H1 (cell line): ENCODE measurements around the gene ANO9. TPM values are rescaled to one million over a fixed set of nuclear protein-coding genes. Genes with fewer than 3 reads are reported as not detected.

Source experiments
- CTCF ChIA-PET: fragments of 300-600 bp; sonication (Branson Sonifier 250); formaldehyde crosslinking; loops from one replicate; lab custom pipeline; 2021; ENCODE audit not compliant: partially characterized antibody; lab: Charles Lee
- POLR2A ChIA-PET: fragments of 300-600 bp; sonication (Branson Sonifier 250); formaldehyde crosslinking; loops from one replicate; lab custom pipeline; 2021; ENCODE audit warnings: inconsistent platforms; ENCODE audit not compliant: partially characterized antibody; lab: Charles Lee
- DNase-seq, 2 experiments: peaks; one replicate each; pipeline versions ENCODE4 v3.0.0 to v3.0.0-alpha.2; 2010 to 2022; ENCODE audit warnings: low spot score in 2 of 2, low read depth in 1 of 2, mixed read lengths in 1 of 2
- FAIRE-seq: peaks from 2 replicates; lab custom pipeline; 2011; peaks lifted over from hg19 to GRCh38; lab: Jason Lieb, UNC
- H2AFZ ChIP-seq: 2 replicates; pipeline ENCODE4 v1.8.1; 2012; ENCODE audit warnings: low read length, inconsistent platforms
- H2AK5ac ChIP-seq: 2 replicates; pipeline ENCODE4 v1.6.1; 2013; ENCODE audit warnings: low read depth, low read length
- H2BK120ac ChIP-seq: replicated peaks from 2 replicates; pipeline ENCODE3; 2013; ENCODE audit warnings: low read depth, low read length, inconsistent platforms
- H2BK12ac ChIP-seq: 2 replicates; pipeline ENCODE4 v1.6.1; 2013; ENCODE audit warnings: low read depth, low read length
- H2BK15ac ChIP-seq: 2 replicates; pipeline ENCODE4 v1.6.1; 2013; ENCODE audit warnings: low read length
- H2BK20ac ChIP-seq: 2 replicates; pipeline ENCODE4 v1.6.1; 2013; ENCODE audit warnings: low read length
- H2BK5ac ChIP-seq: 2 replicates; pipeline ENCODE4 v1.6.1; 2013; ENCODE audit warnings: low read depth, low read length
- H3K14ac ChIP-seq: 2 replicates; pipeline ENCODE4 v1.6.1; 2013; ENCODE audit warnings: inconsistent platforms; ENCODE audit not compliant: insufficient read length
- H3K18ac ChIP-seq: 2 replicates; pipeline ENCODE4 v1.6.1; 2013; ENCODE audit warnings: low read length; ENCODE audit errors: extremely low read depth
- H3K23ac ChIP-seq: 2 replicates; pipeline ENCODE4 v1.6.1; 2013; ENCODE audit warnings: inconsistent platforms; ENCODE audit not compliant: insufficient read length
- H3K23me2 ChIP-seq: 2 replicates; pipeline ENCODE4 v1.6.1; 2013; ENCODE audit warnings: low read depth, low read length
- H3K27ac ChIP-seq: 2 replicates; pipeline ENCODE4 v1.6.1; 2011; ENCODE audit warnings: low read depth, low read length, inconsistent platforms
- H3K27me3 ChIP-seq, 4 experiments: replicated peaks in 1 of 4; 1 replicate in 1 of 4; 2 replicates in 3 of 4; pipeline versions ENCODE4 v1.6.1 to v1.8.1; 2011 to 2013; ENCODE audit warnings: low read length in 3 of 4, mild to moderate bottlenecking in 3 of 4, inconsistent platforms in 2 of 4, mixed read lengths in 2 of 4, moderate library complexity in 1 of 4; ENCODE audit not compliant: control insufficient read depth in 3 of 4, insufficient read depth in 3 of 4; ENCODE audit errors: extremely low read depth in 1 of 4
- H3K36me3 ChIP-seq, 4 experiments: 2 replicates each; pipeline versions ENCODE4 v1.6.1 to v1.8.1; 2011 to 2013; ENCODE audit warnings: mild to moderate bottlenecking in 4 of 4, low read length in 3 of 4, moderate library complexity in 2 of 4, control low read depth in 1 of 4, inconsistent platforms in 1 of 4; ENCODE audit not compliant: insufficient read depth in 4 of 4, control insufficient read depth in 2 of 4
- H3K4ac ChIP-seq: replicated peaks from 2 replicates; pipeline ENCODE3; 2013; ENCODE audit warnings: low read length, low read depth, mixed read lengths, inconsistent platforms; ENCODE audit not compliant: insufficient read length
- H3K4me1 ChIP-seq, 4 experiments: replicated peaks in 1 of 4; 1 replicate in 1 of 4; 2 replicates in 3 of 4; pipeline versions ENCODE4 v1.6.1 to v1.8.1; 2011 to 2013; ENCODE audit warnings: low read length in 3 of 4, inconsistent platforms in 2 of 4, mixed read lengths in 1 of 4; ENCODE audit not compliant: insufficient read depth in 4 of 4, control insufficient read depth in 3 of 4
- H3K4me2 ChIP-seq, 2 experiments: 2 replicates each; pipeline versions ENCODE4 v1.6.1 to v1.8.1; 2011 to 2013; ENCODE audit warnings: low read depth in 2 of 2, low read length in 2 of 2, control low read depth in 1 of 2, inconsistent platforms in 1 of 2, mild to moderate bottlenecking in 1 of 2; ENCODE audit not compliant: insufficient read depth in 1 of 2
- H3K4me3 ChIP-seq, 4 experiments: fragments of 200-600, 300-600 bp in 1 of 4; sonication (generic), shearing (Covaris generic), sonication (Bioruptor Twin) in 1 of 4; 2 replicates each; pipeline versions ENCODE4 v1.5.1 to v1.8.1; 2011 to 2016; ENCODE audit warnings: low read length in 4 of 4, low read depth in 3 of 4, control low read depth in 2 of 4, inconsistent platforms in 2 of 4, mild to moderate bottlenecking in 2 of 4, mixed read lengths in 1 of 4, moderate library complexity in 1 of 4; ENCODE audit not compliant: insufficient read depth in 2 of 4; ENCODE audit errors: extremely low read depth in 1 of 4
- H3K56ac ChIP-seq: replicated peaks from 2 replicates; pipeline ENCODE3; 2013; ENCODE audit warnings: low read depth, mild to moderate bottlenecking, mixed read lengths, low read length, inconsistent platforms; ENCODE audit not compliant: insufficient read length
- H3K79me1 ChIP-seq: 2 replicates; pipeline ENCODE4 v1.6.1; 2013; ENCODE audit warnings: low read depth, low read length, control low read depth
- H3K79me2 ChIP-seq, 2 experiments: 2 replicates each; pipeline versions ENCODE4 v1.6.1 to v1.8.1; 2012 to 2013; ENCODE audit warnings: low read length in 2 of 2, mild to moderate bottlenecking in 2 of 2, inconsistent platforms in 1 of 2; ENCODE audit not compliant: insufficient read depth in 2 of 2, control insufficient read depth in 1 of 2
- H3K9ac ChIP-seq, 4 experiments: replicated peaks in 1 of 4; 1 replicate in 1 of 4; 2 replicates in 3 of 4; pipeline versions ENCODE4 v1.6.1 to v1.8.1; 2011 to 2013; ENCODE audit warnings: low read depth in 3 of 4, low read length in 3 of 4, control low read depth in 2 of 4, mild to moderate bottlenecking in 2 of 4, moderate library complexity in 2 of 4, inconsistent platforms in 1 of 4; ENCODE audit errors: extremely low read depth in 1 of 4
- H3K9me3 ChIP-seq, 2 experiments: 2 replicates each; pipeline versions ENCODE4 v1.6.1 to v1.8.1; 2012 to 2013; ENCODE audit warnings: mild to moderate bottlenecking in 2 of 2, moderate library complexity in 2 of 2, control low read depth in 1 of 2, inconsistent platforms in 1 of 2, low read depth in 1 of 2, low read length in 1 of 2, mixed read lengths in 1 of 2; ENCODE audit not compliant: insufficient read depth in 2 of 2
- H4K20me1 ChIP-seq, 2 experiments: replicated peaks in 1 of 2; 2 replicates each; pipeline versions ENCODE3 to v1.8.1; 2011 to 2013; ENCODE audit warnings: inconsistent platforms in 2 of 2, low read length in 2 of 2, mild to moderate bottlenecking in 1 of 2; ENCODE audit not compliant: insufficient read depth in 2 of 2, control insufficient read depth in 1 of 2
- H4K5ac ChIP-seq: 2 replicates; pipeline ENCODE4 v1.6.1; 2013; ENCODE audit warnings: low read length, low read depth, mixed read lengths, inconsistent platforms; ENCODE audit not compliant: insufficient read length
- H4K8ac ChIP-seq: 2 replicates; pipeline ENCODE4 v1.8.0; 2013; ENCODE audit warnings: mild to moderate bottlenecking, moderate library complexity, low read length, inconsistent platforms; ENCODE audit not compliant: insufficient read depth; ENCODE audit errors: extremely low read depth
- H4K91ac ChIP-seq: replicated peaks from 2 replicates; pipeline ENCODE3; 2013; ENCODE audit warnings: low read length, mixed read lengths, inconsistent platforms; ENCODE audit not compliant: insufficient read length
- HDAC2 ChIP-seq, 2 experiments: fragments of 300-600 bp in 1 of 2; sonication (generic) in 1 of 2; IDR thresholded peaks; 2 replicates each; pipeline ENCODE4 v1.6.1; 2011 to 2012; ENCODE audit warnings: low read depth in 2 of 2, low read length in 2 of 2, mild to moderate bottlenecking in 2 of 2, moderate library complexity in 2 of 2, borderline replicate concordance in 1 of 2, inconsistent platforms in 1 of 2
- MAX ChIP-seq: IDR thresholded peaks from 2 replicates; pipeline ENCODE4 v1.6.1; 2012; ENCODE audit warnings: inconsistent platforms
- RAD21 ChIP-seq, 2 experiments: IDR thresholded peaks in 1 of 2; conservative IDR thresholded peaks in 1 of 2; 2 replicates each; pipeline ENCODE4 v1.6.1; 2011; ENCODE audit warnings: low read depth in 2 of 2, low read length in 2 of 2, improper control_type of control experiment in 1 of 2, inconsistent platforms in 1 of 2, mild to moderate bottlenecking in 1 of 2, moderate library complexity in 1 of 2
- TCF12 ChIP-seq: IDR thresholded peaks from 2 replicates; pipeline ENCODE4 v1.6.1; 2011; ENCODE audit warnings: low read depth, mild to moderate bottlenecking, low read length
- WGBS, 2 experiments: shearing (Covaris generic) in 1 of 2; methylation state at CpG; one replicate each; pipeline versions ENCODE4 v1.1.6 to v1.1.7; 2013 to 2015; ENCODE audit warnings: low lambda C conversion rate in 2 of 2, mixed read lengths in 2 of 2, inconsistent platforms in 1 of 2, low coverage in 1 of 2, missing lambda C conversion rate in 1 of 2; ENCODE audit not compliant: insufficient replicate concordance in 2 of 2, insufficient coverage in 1 of 2, insufficient read length in 1 of 2; ENCODE audit errors: extremely low coverage in 1 of 2, missing lambda C conversion rate in 1 of 2; 5-methylcytosine and 5-hydroxymethylcytosine counted together
- polyA plus RNA-seq, 7 experiments: library from polyadenylated mRNA; depleted of rRNA in 3 of 7; stranded (reverse) in 5 of 7; unstranded in 2 of 7; fragments of >200 nt in 5 of 7; fragments of 200-250 nt in 2 of 7; gene quantifications; 1 replicate in 5 of 7; 2 replicates in 1 of 7; 4 replicates in 1 of 7; pipeline versions ENCODE4 v1.2.1 to v1.2.3, GENCODE V29; 2011 to 2013; ENCODE audit warnings: missing spikeins in 2 of 7, mixed read lengths in 2 of 7
- total RNA-seq: library from RNA; stranded (reverse); fragmentation: NEBNext Ultra II Directional; extraction: Animal tissue kit (Norgen Biotek cat#: 25700); gene quantifications from 2 replicates; pipeline ENCODE4 v1.2.1, GENCODE V29; 2021

ANO9 gene
- total and polyA plus RNA-seq, 2 of the 8 experiments (the other 6 are each of a cell fraction or from before 2014, with no cell fraction given), result 20.0 to 20.7 TPM

GRCh38 chr11:372809-373715 lies 68.7 kb downstream of the ANO9 start:
- 92% methylated on average over 27 of the region's 41 CpGs; no CpG with 5 or more reads in 1 of the 2 experiments for WGBS, 2 experiments
- peaks cover 11 to 42% (median 16%) of the 10 kb centered on the region in 4 experiments; a peak in 7 of 8 replicates for H3K36me3 ChIP-seq
- no peak overlapping the region for H3K18ac ChIP-seq
- FAIRE-seq, result no peak
- H2BK120ac ChIP-seq, result no peak overlapping the region
- peaks cover 0 to 10% (median 5%) of the 10 kb centered on the region in 4 experiments; a peak in 6 of 7 replicates for H3K4me1 ChIP-seq
- no peaks in the 10 kb centered on the region for H3K9me3 ChIP-seq
- no peak overlapping the region for H4K8ac ChIP-seq
- H3K4me2 ChIP-seq, result no peak overlapping the region
- peaks cover 0 to 15% of the 10 kb centered on the region in 2 experiments; a peak in 1 of 4 replicates for H3K79me2 ChIP-seq
- H3K27me3 ChIP-seq, result no peaks in the 10 kb centered on the region
- no peak overlapping the region for H3K14ac ChIP-seq
- H2BK12ac ChIP-seq, result no peak overlapping the region
- no peak overlapping the region for H4K91ac ChIP-seq
- DNase-seq, result no peak
- POLR2A ChIA-PET, result interaction anchor here (1.0 to 2.1 kb wide), 3 partner anchors 10 to 31 kb away, joined by 3 to 6 read pairs (median 5); no protein-coding TSS in a partner anchor
- H4K5ac ChIP-seq, result no peak overlapping the region
- no peak overlapping the region for H3K4me3 ChIP-seq
- H4K20me1 ChIP-seq, result peaks cover 0 to 4% of the 10 kb centered on the region in 2 experiments
- H2BK20ac ChIP-seq, result no peak overlapping the region
- H2BK15ac ChIP-seq, result no peak overlapping the region
- H2BK5ac ChIP-seq, result no peak overlapping the region
- no peak overlapping the region for H3K27ac ChIP-seq
- CTCF ChIA-PET, result interaction anchor here (1.0 to 1.4 kb wide), 2 partner anchors 9 to 75 kb away, joined by 3 to 4 read pairs; no protein-coding TSS in a partner anchor
- no peak overlapping the region for H2AK5ac ChIP-seq
- no peak overlapping the region for H2AFZ ChIP-seq
- H3K23ac ChIP-seq, result no peak overlapping the region
- H3K4ac ChIP-seq, result no peak overlapping the region
- no peak overlapping the region for H3K9ac ChIP-seq
- H3K23me2 ChIP-seq, result peaks cover 3% of the 10 kb centered on the region; the same call in 1 of the 2 replicates
- no peak overlapping the region for H3K56ac ChIP-seq
- H3K79me1 ChIP-seq, result peaks cover 7% of the 10 kb centered on the region
- no peak for TF ChIP-seq HDAC2 (IDR thresholded peaks at IDR 0.05; ENCODE audit: borderline replicate concordance in 1 of 2, low read depth in 2 of 2, low read length in 2 of 2)
- no peak for TF ChIP-seq TCF12
- TF ChIP-seq RAD21 (IDR thresholded peaks at IDR 0.05 in 1 of 2, conservative IDR thresholded peaks at IDR 0.05 in 1 of 2; ENCODE audit: low read depth in 2 of 2, low read length in 2 of 2), result no peak
- TF ChIP-seq MAX, result no peak
